IMR-90 (cell line): ENCODE data around the gene NR5A2.
A peak's percentile ranks its signal among the peaks of the same experiment; 100 is the strongest.

Source experiments
- BHLHE40 ChIP-seq: fragments of 150-350 bp; IDR thresholded peaks from 2 replicates; pipeline ENCODE4 v1.6.1; 2016; ENCODE audit warnings: mild to moderate bottlenecking, low read depth, low read length
- CEBPB ChIP-seq: IDR thresholded peaks from 2 replicates; pipeline ENCODE4 v1.6.1; 2012; ENCODE audit warnings: low read depth, low read length, improper control_type of control experiment
- CHD1 ChIP-seq: IDR thresholded peaks from 2 replicates; pipeline ENCODE4 v1.6.1; 2012; ENCODE audit warnings: low read depth, low read length, improper control_type of control experiment
- FOS ChIP-seq: fragments of 150-350 bp; IDR thresholded peaks from 2 replicates; pipeline ENCODE4 v1.6.1; 2016; ENCODE audit warnings: low read depth, low read length
- MAZ ChIP-seq: IDR thresholded peaks from 2 replicates; pipeline ENCODE4 v1.6.1; 2012; ENCODE audit warnings: low read depth, mild to moderate bottlenecking, low read length, improper control_type of control experiment, moderate library complexity, borderline replicate concordance
- MXI1 ChIP-seq: IDR thresholded peaks from 2 replicates; pipeline ENCODE4 v1.6.1; 2012; ENCODE audit warnings: low read depth, mild to moderate bottlenecking, low read length, moderate library complexity, borderline replicate concordance
- POLR2A ChIP-seq: IDR thresholded peaks from 2 replicates; pipeline ENCODE4 v1.6.1; 2012; ENCODE audit warnings: mild to moderate bottlenecking, low read depth, low read length
- RAD21 ChIP-seq: IDR thresholded peaks from 2 replicates; pipeline ENCODE4 v1.6.1; 2012; ENCODE audit warnings: low read length, improper control_type of control experiment
- RCOR1 ChIP-seq: IDR thresholded peaks from 2 replicates; pipeline ENCODE4 v1.6.1; 2012; ENCODE audit warnings: mild to moderate bottlenecking, low read length, improper control_type of control experiment; ENCODE audit not compliant: insufficient replicate concordance
- RFX5 ChIP-seq: IDR thresholded peaks from 2 replicates; pipeline ENCODE4 v1.8.0; 2012; ENCODE audit warnings: low read depth, mild to moderate bottlenecking, low read length, moderate library complexity
- SMC3 ChIP-seq: fragments of 150-350 bp; IDR thresholded peaks from 2 replicates; pipeline ENCODE4 v1.6.1; 2016; ENCODE audit warnings: low read depth, mild to moderate bottlenecking, antibody characterized with exemption, low read length, moderate library complexity
- TF ChIP-seq, protein P1 (sequence below): conservative IDR thresholded peaks from 2 replicates; pipeline ENCODE4 v1.5.1; 2012; ENCODE audit warnings: mild to moderate bottlenecking, low read depth, low read length, improper control_type of control experiment
- TF ChIP-seq, protein P2 (sequence below): fragments of 150-350 bp; IDR thresholded peaks from 2 replicates; pipeline ENCODE4 v1.6.1; 2017; ENCODE audit warnings: mild to moderate bottlenecking, antibody characterized with exemption, low read length, low read depth

DNA sequence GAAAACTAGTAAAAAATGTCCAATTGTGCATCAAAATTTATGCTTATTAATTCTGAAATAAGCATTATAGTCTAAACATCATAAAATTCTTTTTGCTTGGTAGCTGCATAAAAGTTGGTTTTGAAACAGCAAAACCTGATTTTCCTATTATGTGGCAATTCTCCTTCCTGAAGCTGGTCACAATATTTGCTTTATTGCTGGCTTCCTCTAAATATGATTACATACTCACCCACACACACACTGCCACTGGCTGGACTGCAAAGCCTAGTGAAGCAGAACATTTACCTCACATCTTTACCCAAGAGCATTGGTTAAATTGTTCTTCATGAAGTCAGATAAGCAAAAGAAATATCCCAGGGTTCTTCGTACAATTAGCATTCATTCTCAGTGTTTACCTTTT lies 103.0 kb downstream of the NR5A2 start:
- TF ChIP-seq, protein P1, sequence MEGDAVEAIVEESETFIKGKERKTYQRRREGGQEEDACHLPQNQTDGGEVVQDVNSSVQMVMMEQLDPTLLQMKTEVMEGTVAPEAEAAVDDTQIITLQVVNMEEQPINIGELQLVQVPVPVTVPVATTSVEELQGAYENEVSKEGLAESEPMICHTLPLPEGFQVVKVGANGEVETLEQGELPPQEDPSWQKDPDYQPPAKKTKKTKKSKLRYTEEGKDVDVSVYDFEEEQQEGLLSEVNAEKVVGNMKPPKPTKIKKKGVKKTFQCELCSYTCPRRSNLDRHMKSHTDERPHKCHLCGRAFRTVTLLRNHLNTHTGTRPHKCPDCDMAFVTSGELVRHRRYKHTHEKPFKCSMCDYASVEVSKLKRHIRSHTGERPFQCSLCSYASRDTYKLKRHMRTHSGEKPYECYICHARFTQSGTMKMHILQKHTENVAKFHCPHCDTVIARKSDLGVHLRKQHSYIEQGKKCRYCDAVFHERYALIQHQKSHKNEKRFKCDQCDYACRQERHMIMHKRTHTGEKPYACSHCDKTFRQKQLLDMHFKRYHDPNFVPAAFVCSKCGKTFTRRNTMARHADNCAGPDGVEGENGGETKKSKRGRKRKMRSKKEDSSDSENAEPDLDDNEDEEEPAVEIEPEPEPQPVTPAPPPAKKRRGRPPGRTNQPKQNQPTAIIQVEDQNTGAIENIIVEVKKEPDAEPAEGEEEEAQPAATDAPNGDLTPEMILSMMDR: no peak
- TF ChIP-seq RCOR1 (no peak), POLR2A (no peak), RFX5 (no peak), SMC3 (no peak), CHD1 (no peak), MAZ (no peak), FOS (no peak), CEBPB (peak; percentile 26; the same call in 1 of the 2 replicates), RAD21 (no peak), BHLHE40 (no peak), MXI1 (no peak)
- TF ChIP-seq, protein P2, sequence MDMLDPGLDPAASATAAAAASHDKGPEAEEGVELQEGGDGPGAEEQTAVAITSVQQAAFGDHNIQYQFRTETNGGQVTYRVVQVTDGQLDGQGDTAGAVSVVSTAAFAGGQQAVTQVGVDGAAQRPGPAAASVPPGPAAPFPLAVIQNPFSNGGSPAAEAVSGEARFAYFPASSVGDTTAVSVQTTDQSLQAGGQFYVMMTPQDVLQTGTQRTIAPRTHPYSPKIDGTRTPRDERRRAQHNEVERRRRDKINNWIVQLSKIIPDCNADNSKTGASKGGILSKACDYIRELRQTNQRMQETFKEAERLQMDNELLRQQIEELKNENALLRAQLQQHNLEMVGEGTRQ: no peak
